ENCODE measurements around the gene GATAD1.

The GATAD1 gene

DNA sequence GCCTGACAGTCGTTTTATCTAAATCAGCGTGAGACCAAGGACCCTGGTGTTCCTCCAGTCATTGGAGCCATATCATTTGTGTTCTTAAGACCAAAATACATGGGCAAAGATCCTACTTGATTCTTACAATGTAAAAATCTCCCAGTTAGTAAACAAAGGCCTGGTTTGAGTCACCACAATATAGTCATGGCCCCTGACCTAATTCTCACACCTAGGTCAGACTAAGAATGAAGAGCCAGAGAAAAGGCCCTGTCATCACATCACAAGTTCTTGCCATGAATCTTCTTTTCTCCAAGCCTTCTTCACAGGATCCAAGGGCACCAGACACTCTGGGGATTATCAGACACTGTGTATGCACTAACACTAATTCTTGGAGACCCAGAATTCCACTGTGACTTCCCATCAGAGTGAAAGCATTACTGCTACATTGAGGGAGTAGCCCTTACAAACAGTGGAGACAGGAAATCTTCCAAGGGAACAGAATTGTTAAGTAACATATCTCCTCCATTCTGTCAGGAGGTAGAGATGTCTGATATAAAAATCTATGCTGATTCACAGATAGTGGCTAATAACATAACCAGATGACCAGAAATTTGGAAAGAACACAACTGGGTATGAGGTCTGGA lies 38.1 kb downstream of the GATAD1 start:
- DNase-seq: no peak

GRCh38 chr7:92485974-92486373 lies 38.7 kb downstream of the GATAD1 start:
- DNase-seq: no peak

DNA sequence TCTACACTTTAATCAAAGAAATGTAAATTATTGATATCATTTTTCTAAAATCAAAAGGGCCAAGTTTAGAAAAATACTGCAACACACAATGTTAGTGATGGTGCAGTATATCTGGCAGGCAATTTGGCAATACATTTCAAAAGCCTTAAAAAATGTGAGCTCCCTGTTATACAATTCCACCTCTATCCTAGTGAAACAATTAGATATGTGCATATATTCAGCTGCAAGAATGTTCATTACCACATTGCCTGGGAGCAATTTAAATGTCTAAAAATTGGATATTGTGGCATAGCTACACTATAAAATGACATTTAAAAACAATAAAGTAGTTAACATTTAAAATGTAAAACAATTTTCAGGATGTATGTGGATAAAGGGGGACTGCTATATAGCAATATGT lies 40.5 kb downstream of the GATAD1 start:
- no peak for DNase-seq

DNA sequence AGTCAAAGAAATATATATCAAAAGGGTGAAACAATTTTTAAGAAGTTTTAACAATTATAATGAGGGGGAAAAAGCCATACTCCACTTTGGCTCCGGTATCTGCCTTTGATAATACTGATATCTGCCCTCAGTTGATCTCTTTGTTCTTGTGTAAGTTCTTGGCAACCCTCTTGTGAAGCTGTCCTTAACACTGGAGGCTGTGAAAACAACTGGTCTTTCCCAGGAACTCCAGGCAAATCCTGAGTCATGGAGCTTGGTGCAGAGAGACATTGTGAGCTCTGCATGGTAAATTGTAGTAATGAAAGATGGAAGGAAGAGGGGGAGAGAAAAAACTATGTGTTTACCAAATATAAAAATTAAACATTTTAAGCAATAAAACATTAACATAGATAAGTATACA lies 42.4 kb downstream of the GATAD1 start:
- DNase-seq: no peak

DNA sequence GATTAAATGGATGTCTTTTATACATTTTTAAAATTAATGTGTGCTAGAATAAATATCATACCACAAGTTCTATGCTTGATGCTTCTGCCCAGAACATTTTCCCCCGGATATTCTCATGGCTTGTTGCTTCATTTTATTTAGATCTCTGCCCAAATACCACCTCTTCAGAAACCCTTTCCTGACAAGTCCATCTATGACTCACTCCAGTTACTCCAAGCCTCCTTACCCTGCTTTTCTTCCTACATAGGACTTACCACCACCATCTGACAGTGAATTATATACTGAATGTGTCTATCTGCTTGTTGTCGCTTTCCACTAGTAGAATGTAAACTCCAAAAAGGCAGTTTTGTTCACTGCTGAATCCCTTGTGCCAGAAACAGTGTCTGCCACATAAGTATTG lies 49.6 kb downstream of the GATAD1 start:
- DNase-seq: no peak

GRCh38 chr7:92498557-92498956 lies 51.3 kb downstream of the GATAD1 start:
- no peak for DNase-seq

GRCh38 chr7:92503767-92504166 lies 56.5 kb downstream of the GATAD1 start:
- DNase-seq: no peak

- no peak for DNase-seq
Observed at GRCh38 chr7:92504563-92504962, 57.3 kb downstream of the GATAD1 start.

DNA sequence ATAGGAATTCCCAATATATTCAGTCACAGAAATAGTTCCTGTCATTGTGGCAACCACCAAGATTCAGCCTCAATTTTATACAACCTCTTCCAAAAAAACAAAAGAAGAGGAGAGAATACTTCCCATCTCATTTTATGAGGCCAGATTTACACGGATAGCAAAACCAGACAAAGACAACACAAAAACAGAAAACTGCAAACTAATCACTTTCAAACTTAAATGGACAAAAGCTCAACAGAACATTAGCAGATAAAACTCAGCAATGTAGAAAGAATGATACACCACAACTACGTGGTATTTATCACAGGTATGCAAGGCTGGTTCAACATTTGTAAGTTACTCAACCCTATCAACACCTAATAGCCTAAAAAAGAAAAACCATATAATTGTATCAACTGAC lies 59.1 kb downstream of the GATAD1 start:
- DNase-seq: no peak

DNA sequence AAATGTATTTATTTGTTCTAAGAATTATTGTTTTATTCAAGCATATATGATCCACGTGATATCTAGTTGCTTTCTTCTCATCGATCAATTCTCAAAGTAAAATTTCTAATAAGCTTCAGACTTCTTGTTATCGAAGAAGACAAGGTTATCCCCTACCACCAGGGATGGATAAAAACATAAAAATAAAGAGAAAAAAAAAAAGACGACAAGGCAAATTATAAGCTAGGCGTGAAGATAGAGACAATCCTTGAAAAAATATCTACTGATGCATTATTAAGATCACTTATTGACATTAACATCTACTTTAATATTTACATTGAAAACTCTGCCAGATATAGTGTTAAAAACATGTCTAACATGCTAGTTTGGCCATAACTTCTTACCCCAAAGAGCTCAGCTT lies 61.7 kb downstream of the GATAD1 start:
- no peak for DNase-seq

Data from midbrain (tissue), 1 donor.